HG03039 (cell line): ENCODE results near the gene RFESD.

ENCODE experiments used
- ATAC-seq: cut with Tn5 transposase; IDR thresholded peaks from one replicate; pipeline ENCODE4 v1.9.1; 2021; ENCODE audit warnings: mild to moderate bottlenecking, moderate library complexity; ENCODE audit not compliant: unreplicated experiment

RFESD gene

DNA sequence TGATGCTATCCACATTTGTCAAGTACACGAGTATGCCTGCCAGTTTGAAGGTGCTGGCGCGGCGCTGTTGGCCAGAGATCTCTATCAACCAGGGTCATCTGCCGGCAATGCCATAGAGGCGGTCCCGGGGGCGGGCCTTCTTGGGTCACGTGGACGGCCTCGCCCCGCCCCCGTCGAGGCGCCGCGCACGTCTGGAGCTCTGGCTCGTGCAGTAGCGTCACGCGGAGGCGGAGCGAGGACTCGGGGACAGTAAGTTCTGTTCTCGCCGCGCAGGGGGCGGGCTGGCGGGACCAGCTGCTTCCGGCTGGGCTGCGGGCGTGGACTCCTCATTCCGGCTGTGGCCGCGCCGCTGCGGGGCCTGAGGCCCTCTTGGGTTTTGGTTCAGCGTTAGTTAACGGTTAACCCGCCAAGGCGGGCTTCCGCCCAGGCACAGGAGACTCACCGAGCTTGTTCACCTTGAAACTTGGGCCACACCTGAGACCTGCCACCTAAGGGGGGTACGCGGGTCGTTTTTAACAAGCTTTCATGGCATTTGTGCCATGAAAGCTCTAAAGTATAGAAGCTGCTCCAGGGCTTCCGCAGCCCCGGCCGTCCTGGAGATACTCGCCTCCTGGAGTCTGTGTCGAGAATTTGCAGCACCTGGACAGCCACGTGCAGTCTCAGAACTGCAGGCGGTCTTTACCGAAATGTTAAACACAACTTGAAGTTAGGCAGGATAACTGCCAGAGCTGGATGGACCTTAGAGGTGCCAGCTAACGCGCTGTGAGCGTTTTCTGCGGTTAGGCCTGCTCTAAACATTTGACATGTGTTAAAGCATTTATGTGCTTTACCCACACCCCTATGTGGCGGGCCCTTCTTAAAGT is at the start of gene RFESD:
Gene RFESD (plus strand): TSS at position 209 of the 863 bp plus-strand sequence. CDS start 5,495 bp downstream, outside the sequence.
- peak; percentile 98 for ATAC-seq

DNA sequence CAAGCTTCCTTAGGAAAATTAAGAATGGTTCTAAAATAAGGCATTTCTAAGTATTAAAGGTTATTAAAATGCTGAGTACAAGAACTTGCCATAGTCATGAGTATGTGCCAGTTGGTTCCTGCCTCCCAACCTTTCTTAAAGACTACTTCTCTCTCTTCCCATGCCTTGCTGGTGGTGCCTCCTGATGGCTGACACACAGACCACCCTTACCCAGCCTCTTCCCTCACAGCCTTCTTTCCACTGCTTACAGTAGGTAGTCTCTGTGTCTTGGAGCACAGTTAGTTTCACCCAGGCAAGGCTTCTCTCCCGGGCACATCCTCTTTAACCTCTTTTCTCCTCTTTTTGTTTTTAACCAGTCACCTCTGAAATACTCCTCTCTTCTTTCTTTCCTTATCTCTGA is 47.3 kb upstream of the RFESD start:
- ATAC-seq: no peak

DNA sequence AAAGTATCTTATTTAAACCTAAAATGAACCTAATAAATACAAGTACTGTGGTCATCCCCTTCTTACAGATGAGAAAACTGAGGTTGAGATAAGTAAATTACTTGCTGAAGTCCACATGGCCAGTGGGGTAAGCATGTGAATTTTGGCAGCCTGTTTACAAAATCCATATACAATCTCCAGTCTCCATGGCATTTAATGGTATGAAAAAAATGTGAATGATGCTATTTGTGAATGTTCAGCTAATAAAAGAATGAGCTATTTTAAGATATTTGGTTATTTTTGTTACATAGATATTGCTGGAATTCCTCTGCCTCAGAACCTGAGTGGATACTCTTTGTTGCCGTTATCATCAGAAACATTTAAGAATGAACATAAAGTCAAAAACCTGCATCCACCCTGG is 46.0 kb upstream of the RFESD start:
- no peak for ATAC-seq

DNA sequence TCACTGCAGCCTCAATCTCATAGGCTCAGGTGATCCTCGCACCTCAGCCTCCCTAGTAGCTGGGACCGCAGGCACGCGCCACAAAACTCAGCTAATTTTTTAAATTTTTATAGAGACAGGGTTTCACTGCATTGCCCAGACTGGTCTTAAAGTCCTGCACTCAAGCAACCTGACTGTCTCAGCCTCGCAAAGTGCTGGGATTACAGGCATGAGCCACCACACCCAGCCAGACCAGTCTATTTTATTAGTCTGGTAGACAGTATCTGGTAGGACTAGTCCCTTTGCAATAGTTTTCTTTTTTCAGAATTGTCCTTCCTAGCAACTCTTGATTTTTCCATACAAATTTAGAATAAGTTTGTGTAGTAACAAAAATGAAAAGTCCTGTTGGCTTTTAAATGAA is 40.8 kb upstream of the RFESD start:
- no peak for ATAC-seq

DNA sequence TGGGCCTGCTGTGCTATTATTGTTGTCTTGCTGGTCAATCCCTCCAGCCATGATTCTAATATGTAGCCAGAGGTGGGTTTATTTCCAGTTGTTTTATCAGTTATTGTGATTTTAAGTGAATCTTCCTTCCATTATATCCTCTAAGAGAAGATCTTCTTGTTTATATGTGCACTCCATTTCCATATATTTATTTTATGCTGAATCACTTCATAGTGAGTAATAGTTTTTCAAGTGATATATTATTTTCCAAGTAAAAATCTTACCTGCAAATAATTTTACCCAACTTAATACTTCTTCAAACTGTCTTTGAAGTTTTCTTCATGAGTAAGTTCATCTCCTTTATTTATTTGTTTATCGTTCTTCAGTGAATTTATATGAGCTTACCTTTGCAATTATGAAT is 40.2 kb upstream of the RFESD start:
- ATAC-seq: no peak

- no peak for ATAC-seq
These were observed 36.9 kb upstream of the RFESD start for GRCh38 chr5:95609711-95610110.

GRCh38 chr5:95610546-95610945 is 36.0 kb upstream of the RFESD start:
- ATAC-seq: no peak

DNA sequence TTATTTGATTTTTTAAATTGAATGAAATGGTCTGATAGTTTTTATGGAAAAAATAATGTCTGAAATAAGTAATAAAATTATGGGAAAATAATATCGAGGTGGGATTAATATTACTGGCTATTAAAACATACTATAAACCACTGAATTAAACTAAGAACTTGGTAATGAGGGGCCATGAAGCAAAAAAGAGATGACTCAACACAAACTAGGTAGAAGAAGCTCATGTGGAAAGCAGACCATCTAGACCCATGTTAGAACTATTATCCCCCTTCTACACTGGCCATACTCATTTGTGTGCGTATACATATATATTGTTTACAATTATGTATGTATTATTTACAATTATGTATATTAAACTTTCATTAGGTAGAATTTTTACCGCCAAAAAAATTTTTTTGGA is 35.2 kb upstream of the RFESD start:
- ATAC-seq: no peak

DNA sequence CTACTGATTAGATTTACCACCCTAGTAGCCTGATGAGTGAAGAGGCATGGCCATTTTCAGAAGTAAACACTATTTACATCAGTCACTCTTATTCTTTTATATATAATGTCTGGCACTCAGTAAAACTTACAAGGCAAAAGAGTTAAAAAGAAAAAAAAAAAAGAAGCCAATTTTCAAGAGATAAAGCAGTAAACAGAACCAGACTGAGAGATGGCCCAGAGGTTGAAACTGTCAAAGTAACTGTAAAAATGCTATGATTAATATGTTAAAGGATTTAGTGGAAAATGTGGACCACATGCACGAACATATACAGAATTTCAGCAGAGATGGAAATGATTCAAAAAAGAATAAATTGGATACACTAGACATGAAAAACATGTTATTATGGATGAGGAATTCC is 33.1 kb upstream of the RFESD start:
- ATAC-seq: no peak

- ATAC-seq: peak; percentile 37
These were observed 31.5 kb upstream of the RFESD start for GRCh38 chr5:95615164-95615467.

GRCh38 chr5:95617057-95617456 is 29.5 kb upstream of the RFESD start:
- no peak for ATAC-seq

DNA sequence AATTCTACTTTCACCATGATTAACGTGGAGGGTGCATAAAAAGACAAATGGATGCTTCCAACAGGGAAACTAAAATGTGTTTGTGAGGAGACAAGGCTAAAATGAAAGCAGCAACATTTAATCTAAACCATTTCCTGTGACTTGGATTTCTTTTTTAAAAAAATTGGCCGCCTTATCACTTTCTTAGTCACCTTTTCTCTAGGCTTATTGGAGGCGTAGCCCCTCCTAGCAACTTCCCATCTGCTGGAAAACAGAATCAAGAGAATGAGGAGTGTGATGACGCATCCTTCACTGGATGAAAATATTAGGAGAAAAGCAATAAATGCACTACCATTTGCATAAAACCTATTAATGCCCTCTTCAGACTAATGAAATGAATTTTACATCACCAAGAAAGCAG is 27.5 kb upstream of the RFESD start:
- no peak for ATAC-seq

DNA sequence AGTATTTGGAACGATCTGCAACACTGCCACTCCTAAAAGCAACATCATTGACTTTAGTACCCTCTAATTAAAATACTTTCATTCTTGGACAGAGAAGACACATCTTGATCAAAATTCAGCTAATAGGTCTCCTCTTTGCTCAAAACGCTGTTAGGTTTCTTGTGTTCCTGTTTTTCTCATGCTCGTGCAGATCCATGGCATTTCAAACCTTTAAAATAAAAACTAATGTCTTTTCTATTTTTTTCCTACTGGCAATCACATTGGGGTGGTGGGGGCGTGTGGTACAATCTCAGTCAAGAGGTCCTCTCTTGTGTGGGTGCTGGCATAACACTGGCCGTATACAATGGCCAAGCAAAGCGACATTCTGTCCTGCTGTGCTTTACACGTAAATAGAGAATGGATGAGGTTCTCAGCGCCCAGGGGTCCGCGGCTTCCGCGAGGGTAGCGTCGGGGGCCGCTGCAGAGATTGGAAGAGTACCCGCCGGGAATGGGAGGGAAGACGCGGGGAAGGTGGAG is 27.0 kb upstream of the RFESD start:
- no peak for ATAC-seq

DNA sequence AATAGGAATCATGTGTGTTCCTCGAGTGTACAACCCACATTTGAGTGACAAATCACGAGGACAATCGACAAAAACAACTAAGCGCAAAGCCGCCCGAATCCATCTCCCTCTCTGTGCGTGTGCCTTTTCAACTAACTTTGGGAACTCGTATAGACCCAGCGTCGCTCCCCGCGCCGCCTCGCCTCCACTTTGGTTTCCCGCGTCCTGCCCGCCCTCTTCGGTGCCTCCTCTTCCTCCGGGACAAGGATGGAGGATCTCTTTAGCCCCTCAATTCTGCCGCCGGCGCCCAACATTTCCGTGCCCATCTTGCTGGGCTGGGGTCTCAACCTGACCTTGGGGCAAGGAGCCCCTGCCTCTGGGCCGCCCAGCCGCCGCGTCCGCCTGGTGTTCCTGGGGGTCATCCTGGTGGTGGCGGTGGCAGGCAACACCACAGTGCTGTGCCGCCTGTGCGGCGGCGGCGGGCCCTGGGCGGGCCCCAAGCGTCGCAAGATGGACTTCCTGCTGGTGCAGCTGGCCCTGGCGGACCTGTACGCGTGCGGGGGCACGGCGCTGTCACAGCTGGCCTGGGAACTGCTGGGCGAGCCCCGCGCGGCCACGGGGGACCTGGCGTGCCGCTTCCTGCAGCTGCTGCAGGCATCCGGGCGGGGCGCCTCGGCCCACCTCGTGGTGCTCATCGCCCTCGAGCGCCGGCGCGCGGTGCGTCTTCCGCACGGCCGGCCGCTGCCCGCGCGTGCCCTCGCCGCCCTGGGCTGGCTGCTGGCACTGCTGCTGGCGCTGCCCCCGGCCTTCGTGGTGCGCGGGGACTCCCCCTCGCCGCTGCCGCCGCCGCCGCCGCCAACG is 26.3 kb upstream of the RFESD start, which contains the start of gene GPR150:
Gene GPR150 (plus strand): TSS at position 58 of the 840 bp plus-strand sequence. CDS start 189 bp downstream, at position 247.
- ATAC-seq: peak; percentile 52

DNA sequence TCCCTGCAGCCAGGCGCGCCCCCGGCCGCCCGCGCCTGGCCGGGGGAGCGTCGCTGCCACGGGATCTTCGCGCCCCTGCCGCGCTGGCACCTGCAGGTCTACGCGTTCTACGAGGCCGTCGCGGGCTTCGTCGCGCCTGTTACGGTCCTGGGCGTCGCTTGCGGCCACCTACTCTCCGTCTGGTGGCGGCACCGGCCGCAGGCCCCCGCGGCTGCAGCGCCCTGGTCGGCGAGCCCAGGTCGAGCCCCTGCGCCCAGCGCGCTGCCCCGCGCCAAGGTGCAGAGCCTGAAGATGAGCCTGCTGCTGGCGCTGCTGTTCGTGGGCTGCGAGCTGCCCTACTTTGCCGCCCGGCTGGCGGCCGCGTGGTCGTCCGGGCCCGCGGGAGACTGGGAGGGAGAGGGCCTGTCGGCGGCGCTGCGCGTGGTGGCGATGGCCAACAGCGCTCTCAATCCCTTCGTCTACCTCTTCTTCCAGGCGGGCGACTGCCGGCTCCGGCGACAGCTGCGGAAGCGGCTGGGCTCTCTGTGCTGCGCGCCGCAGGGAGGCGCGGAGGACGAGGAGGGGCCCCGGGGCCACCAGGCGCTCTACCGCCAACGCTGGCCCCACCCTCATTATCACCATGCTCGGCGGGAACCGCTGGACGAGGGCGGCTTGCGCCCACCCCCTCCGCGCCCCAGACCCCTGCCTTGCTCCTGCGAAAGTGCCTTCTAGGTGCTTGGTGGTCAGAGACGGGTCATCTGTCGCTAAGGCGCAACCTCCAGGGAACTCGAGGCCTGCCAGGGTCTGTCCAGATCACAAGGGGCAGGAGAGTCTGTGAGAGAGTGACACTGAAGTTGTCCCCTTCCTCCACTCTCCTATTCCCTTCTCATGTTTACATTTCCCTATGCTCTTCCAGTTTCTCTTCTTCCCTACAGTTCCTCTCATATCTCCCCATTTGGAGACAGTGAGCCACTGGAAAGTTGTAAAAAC is 25.4 kb upstream of the RFESD start:
- ATAC-seq: peak; percentile 41

- ATAC-seq: no peak
These were observed 24.5 kb upstream of the RFESD start for GRCh38 chr5:95621839-95622629.

GRCh38 chr5:95623706-95624105 is 22.9 kb upstream of the RFESD start:
- no peak for ATAC-seq

DNA sequence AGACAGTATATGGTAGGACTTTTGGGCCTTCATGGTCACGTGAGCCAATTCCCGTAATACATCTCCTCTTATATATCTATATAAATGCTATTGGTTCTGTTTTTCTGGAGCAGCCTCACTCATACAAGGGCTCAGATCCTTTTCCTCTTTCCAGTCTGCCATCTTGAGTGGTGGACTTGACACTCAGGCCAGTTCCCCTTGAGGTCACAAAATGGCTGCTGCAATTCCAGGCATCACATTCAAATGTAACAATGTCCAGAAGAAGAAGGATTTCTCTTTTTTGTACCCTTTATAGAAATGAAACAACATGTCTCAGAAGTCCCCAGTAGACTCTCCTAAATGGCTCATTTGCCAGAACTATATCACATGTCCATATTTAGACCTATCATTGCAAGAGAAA is 22.2 kb upstream of the RFESD start:
- no peak for ATAC-seq

DNA sequence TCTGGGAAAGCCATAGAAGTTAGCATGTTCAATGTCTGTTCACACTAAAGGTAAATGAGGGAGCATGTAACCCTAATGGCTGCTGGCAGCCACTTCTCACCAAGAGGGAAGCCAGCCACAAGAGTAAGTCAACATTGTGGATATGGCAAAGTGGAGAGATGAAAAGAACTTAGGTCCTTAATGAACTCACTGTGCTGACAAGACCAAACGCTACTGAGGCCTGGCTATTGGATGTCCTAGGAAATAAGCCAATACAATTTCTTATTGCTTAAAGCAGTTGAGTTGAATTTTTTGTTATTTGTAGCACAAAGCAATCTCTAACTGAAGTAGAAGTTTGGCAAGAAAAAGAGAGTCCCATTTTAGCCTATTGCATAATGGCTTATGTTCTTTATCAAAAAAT is 19.9 kb upstream of the RFESD start:
- ATAC-seq: no peak
